HCT116 (cell line): ENCODE results near the gene CACNB2. TPM values are rescaled to one million over a fixed set of nuclear protein-coding genes. Genes with fewer than 3 reads are reported as not detected.

Experiments used
- ATAC-seq: fragments of 200-7000 bp; cut with Tn5 transposase; 2 replicates; pipeline ENCODE4 v1.9.1; 2020; ENCODE audit warnings: mild to moderate bottlenecking, moderate library complexity
- BruUV-seq: library from RNA; stranded (reverse); fragments of 400-500 nt; replicated peaks from 2 replicates; lab custom pipeline; 2021; lab: Mats Ljungman, UMichigan
- CTCF ChIA-PET: fragments of 300-600 bp; sonication (Branson Sonifier 250); formaldehyde crosslinking; loops from one replicate; lab custom pipeline; 2021; ENCODE audit warnings: antibody characterized with exemption; lab: Charles Lee
- POLR2A ChIA-PET: fragments of 300-600, 350-600 bp; sonication (Branson Sonifier 250); formaldehyde crosslinking; loops from one replicate; lab custom pipeline; 2021; ENCODE audit warnings: antibody characterized with exemption; lab: Charles Lee
- RAD21 ChIA-PET, 2 experiments: fragments of 300-600 bp; sonication (Branson Sonifier 250); formaldehyde crosslinking; loops; one replicate each; lab custom pipeline; 2023; ENCODE audit warnings: low total read pairs in 2 of 2; ENCODE audit not compliant: uncharacterized antibody in 2 of 2, unreplicated experiment in 2 of 2, low non-redundant PET in 1 of 2; lab: Charles Lee
- DNase-seq: peaks from one replicate; pipeline ENCODE4 v3.0.0-alpha.2; 2010; ENCODE audit warnings: low read depth, low spot score
- H2AFZ ChIP-seq: fragments of 200-600 bp; shearing (Covaris generic), sonication (generic); 2 replicates; pipeline ENCODE4 v1.6.1; 2017; ENCODE audit warnings: low read depth, mixed run types, mixed read lengths, antibody characterized with exemption, low read length; ENCODE audit not compliant: poor library complexity, severe bottlenecking
- H3K27ac ChIP-seq: 2 replicates; pipeline ENCODE4 v1.5.1; 2012; ENCODE audit warnings: low read depth, low read length
- H3K27me3 ChIP-seq: fragments of 200-600 bp; sonication (generic); 2 replicates; pipeline ENCODE4 v1.6.1; 2016; ENCODE audit warnings: mixed run types, low read length, mixed read lengths; ENCODE audit not compliant: insufficient read depth
- H3K36me3 ChIP-seq, 2 experiments: fragments of 200-500 bp in 1 of 2; fragments of 200-600 bp in 1 of 2; sonication (Bioruptor generic) in 1 of 2; sonication (generic) in 1 of 2; 2 replicates each; pipeline versions ENCODE4 v1.5.1 to v1.6.1; 2014 to 2016; ENCODE audit warnings: low read length in 2 of 2, inconsistent platforms in 1 of 2, mixed read lengths in 1 of 2, mixed run types in 1 of 2; ENCODE audit not compliant: insufficient read depth in 2 of 2, control insufficient read depth in 1 of 2
- H3K4me1 ChIP-seq, 2 experiments: fragments of 200-600 bp in 1 of 2; sonication (generic) in 1 of 2; 2 replicates each; pipeline versions ENCODE4 v1.5.1 to v1.6.1; 2012 to 2017; ENCODE audit warnings: low read length in 2 of 2, inconsistent platforms in 1 of 2, mild to moderate bottlenecking in 1 of 2, mixed read lengths in 1 of 2, mixed run types in 1 of 2, moderate library complexity in 1 of 2; ENCODE audit not compliant: insufficient read depth in 2 of 2, control insufficient read depth in 1 of 2
- H3K4me2 ChIP-seq: fragments of 200-600 bp; sonication (generic); 2 replicates; pipeline ENCODE4 v1.6.1; 2017; ENCODE audit warnings: mixed run types, low read length, mixed read lengths
- H3K4me3 ChIP-seq, 2 experiments: fragments of 200-600 bp in 1 of 2; sonication (generic) in 1 of 2; replicated peaks in 1 of 2; 2 replicates each; pipeline ENCODE4 v1.5.1; 2011 to 2016; ENCODE audit warnings: low read length in 2 of 2, control low read depth in 1 of 2, low read depth in 1 of 2, mild to moderate bottlenecking in 1 of 2, mixed read lengths in 1 of 2, mixed run types in 1 of 2
- H3K79me2 ChIP-seq: fragments of 200-600 bp; sonication (generic); 2 replicates; pipeline ENCODE4 v1.6.1; 2017; ENCODE audit warnings: mild to moderate bottlenecking, mixed run types, low read length, moderate library complexity, mixed read lengths; ENCODE audit not compliant: insufficient read depth
- H3K9ac ChIP-seq: fragments of 200-600 bp; sonication (generic); 2 replicates; pipeline ENCODE4 v1.6.1; 2016; ENCODE audit warnings: low read length, mixed read lengths
- H3K9me2 ChIP-seq: fragments of 200-600 bp; sonication (generic), shearing (Covaris generic); 2 replicates; pipeline ENCODE4 v1.6.1; 2017; ENCODE audit warnings: mixed run types, mild to moderate bottlenecking, moderate library complexity; ENCODE audit not compliant: insufficient read depth
- H3K9me3 ChIP-seq, 2 experiments: fragments of 200-500 bp in 1 of 2; fragments of 200-600 bp in 1 of 2; sonication (Bioruptor generic) in 1 of 2; sonication (generic) in 1 of 2; 2 replicates each; pipeline ENCODE4 v1.6.1; 2014 to 2017; ENCODE audit warnings: low read length in 2 of 2, mixed read lengths in 2 of 2, inconsistent platforms in 1 of 2, low read depth in 1 of 2, mild to moderate bottlenecking in 1 of 2, mixed run types in 1 of 2, moderate library complexity in 1 of 2; ENCODE audit not compliant: control insufficient read depth in 1 of 2, insufficient read depth in 1 of 2
- H4K20me1 ChIP-seq: fragments of 200-600 bp; sonication (generic), shearing (Covaris generic); 2 replicates; pipeline ENCODE4 v1.6.1; 2017; ENCODE audit warnings: mixed run types, mild to moderate bottlenecking, moderate library complexity; ENCODE audit not compliant: insufficient read depth
- CBX3 ChIP-seq: IDR thresholded peaks from 2 replicates; pipeline ENCODE4 v1.6.1; 2012; ENCODE audit warnings: low read depth
- CEBPB ChIP-seq: IDR thresholded peaks from 2 replicates; pipeline ENCODE4 v1.6.1; 2012; ENCODE audit warnings: low read depth
- CTCF ChIP-seq, 3 experiments: fragments of 200-600 bp in 1 of 3; sonication (generic) in 1 of 3; IDR thresholded peaks in 2 of 3; conservative IDR thresholded peaks in 1 of 3; 2 replicates each; pipeline ENCODE4 v1.5.1; 2012 to 2017; ENCODE audit warnings: low read depth in 2 of 3, low read length in 2 of 3, antibody characterized with exemption in 1 of 3, borderline replicate concordance in 1 of 3, control low read depth in 1 of 3, mild to moderate bottlenecking in 1 of 3, mixed read lengths in 1 of 3, mixed run types in 1 of 3, moderate library complexity in 1 of 3; ENCODE audit not compliant: insufficient read depth in 1 of 3
- EGR1 ChIP-seq: IDR thresholded peaks from 2 replicates; pipeline ENCODE4 v1.6.1; 2012; ENCODE audit warnings: low read depth
- EZH2phosphoT487 ChIP-seq: fragments of 200-600 bp; IDR thresholded peaks from 2 replicates; pipeline ENCODE4 v1.6.1; 2018; ENCODE audit warnings: antibody characterized with exemption, borderline replicate concordance
- FOSL1 ChIP-seq: IDR thresholded peaks from 2 replicates; pipeline ENCODE4 v1.6.1; 2012; ENCODE audit warnings: low read depth
- JUND ChIP-seq: IDR thresholded peaks from 2 replicates; pipeline ENCODE4 v1.6.1; 2012
- POLR2A ChIP-seq: IDR thresholded peaks from 2 replicates; pipeline ENCODE4 v1.7.0; 2011; ENCODE audit warnings: borderline replicate concordance; ENCODE audit not compliant: insufficient read depth, insufficient read length; ENCODE audit errors: extremely low read depth
- SRF ChIP-seq: IDR thresholded peaks from 2 replicates; pipeline ENCODE4 v1.6.1; 2012; ENCODE audit warnings: low read depth
- TCF7L2 ChIP-seq: IDR thresholded peaks from 2 replicates; pipeline ENCODE4 v1.7.0; 2011; ENCODE audit warnings: borderline replicate concordance, inconsistent platforms; ENCODE audit not compliant: insufficient read depth, insufficient read length; ENCODE audit errors: extremely low read depth
- YY1 ChIP-seq: IDR thresholded peaks from 2 replicates; pipeline ENCODE4 v1.6.1; 2011; ENCODE audit warnings: low read length, low read depth, moderate library complexity, mild to moderate bottlenecking; ENCODE audit not compliant: insufficient replicate concordance; ENCODE audit errors: extremely low read depth
- ZBTB33 ChIP-seq: IDR thresholded peaks from 2 replicates; pipeline ENCODE4 v1.6.1; 2011; ENCODE audit warnings: mild to moderate bottlenecking, low read length, moderate library complexity; ENCODE audit not compliant: insufficient replicate concordance; ENCODE audit errors: extremely low read depth
- ZFX ChIP-seq: fragments of 450-650 bp; IDR thresholded peaks from 2 replicates; pipeline ENCODE4 v1.6.1; 2017
- intact Hi-C: fragments of 100-400 bp; cut with micrococcal nuclease; formaldehyde crosslinking; loops from 2 replicates; pipeline ENCODE4 v1.10.0; 2022
- total RNA-seq: library from RNA; stranded (reverse); gene quantifications from one replicate; pipeline ENCODE4 v1.2.1, GENCODE V29; 2021; ENCODE audit not compliant: unreplicated experiment

The CACNB2 gene
- total RNA-seq, 1 experiment from 2014 or later = 0.71 TPM

- Histone ChIP-seq H3K27me3 (no peaks in the 10 kb centered on the region), H2AFZ (no peak overlapping the region), H3K9ac (no peak overlapping the region), H3K27ac (no peak overlapping the region), H3K9me3 (no peaks in the 10 kb centered on the region), H3K79me2 (no peaks in the 10 kb centered on the region), H4K20me1 (no peaks in the 10 kb centered on the region), H3K4me3 (no peak overlapping the region), H3K36me3 (no peaks in the 10 kb centered on the region), H3K4me1 (peaks cover 0 to 4% of the 10 kb centered on the region in 2 experiments; a peak in 1 of 4 replicates), H3K9me2 (no peaks in the 10 kb centered on the region), H3K4me2 (no peak overlapping the region)
- no TSS peak for BruUV-seq
- ChIA-PET CTCF (no interaction called here), RAD21 (no interaction called here), POLR2A (no interaction called here)
- DNase-seq (no peak), ATAC-seq (no peak)
- intact Hi-C loops = no loop called here
- TF ChIP-seq CBX3 (no peak), FOSL1 (no peak), CEBPB (no peak), POLR2A (no peak), TCF7L2 (no peak), EZH2phosphoT487 (no peak), YY1 (no peak), ZBTB33 (no peak), SRF (no peak), EGR1 (no peak), ZFX (no peak), JUND (no peak), CTCF (IDR thresholded peaks at IDR 0.05 in 2 of 3, conservative IDR thresholded peaks at IDR 0.05 in 1 of 3; ENCODE audit: borderline replicate concordance in 1 of 3, insufficient read depth in 1 of 3, low read depth in 2 of 3, low read length in 2 of 3) (no peak)
These were observed 269.6 kb downstream of the CACNB2 start for GRCh38 chr10:18409599-18410397.
